ENCODE results near the gene SOX1. TPM values are rescaled to one million over a fixed set of nuclear protein-coding genes. Genes with fewer than 3 reads are reported as not detected.

The SOX1 gene
- total and polyA plus RNA-seq, 2 of the 13 experiments (the other 11 are each of a cell fraction or from before 2014, with no cell fraction given), result not detected

DNA sequence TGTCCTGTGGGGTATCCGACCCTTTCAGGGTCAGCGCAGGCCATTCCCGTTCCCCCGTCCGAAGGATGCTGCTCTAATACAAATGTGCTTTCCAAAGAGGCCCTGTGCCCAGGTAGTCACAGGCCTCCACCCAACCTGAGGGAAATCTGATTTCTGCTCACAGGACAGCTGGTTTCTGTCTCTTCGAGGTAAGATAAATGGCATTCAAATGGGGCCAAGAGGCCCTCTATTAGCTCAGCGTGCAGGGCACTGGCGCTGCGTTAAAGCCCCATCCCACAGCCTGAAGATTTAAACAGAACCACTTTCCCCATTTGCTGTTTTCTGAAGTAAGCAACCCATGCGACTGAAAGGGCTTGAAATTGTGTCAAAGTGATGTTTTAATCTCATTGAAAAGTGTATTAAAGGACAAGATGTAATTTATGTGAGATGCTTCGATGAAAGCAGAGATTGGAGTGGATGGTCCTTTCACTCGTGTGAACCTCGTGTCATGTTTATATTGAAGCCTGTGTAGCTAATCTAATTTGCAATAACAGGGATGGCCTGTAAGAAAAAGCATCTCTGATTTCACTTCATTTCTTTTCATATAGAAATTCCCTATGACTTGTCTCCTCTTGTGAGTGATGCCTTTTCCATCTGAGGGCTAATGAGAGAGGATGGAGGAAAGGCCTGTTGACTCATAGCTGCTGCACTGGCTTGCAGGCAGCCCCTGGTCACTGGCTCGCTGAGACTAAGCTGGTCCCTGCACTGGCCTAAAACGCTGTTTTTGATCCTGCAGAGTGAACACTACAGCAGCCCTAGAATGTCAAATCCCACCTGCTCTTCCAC, 7.3 kb upstream of the SOX1 start:
- DNase-seq (ENCODE audit: low spot score), result no peak
- Histone ChIP-seq H4K20me1 (ENCODE audit: insufficient read depth, low read length) (no peaks in the 10 kb centered on the region), H3K4me3 (replicated peaks in 1 of 3; ENCODE audit: insufficient read depth in 1 of 3, low read depth in 2 of 3, low read length in 3 of 3) (no peak overlapping the region), H3K4me1 (ENCODE audit: insufficient read depth, low read length) (no peaks in the 10 kb centered on the region), H3K79me2 (ENCODE audit: insufficient read depth, low read length) (no peaks in the 10 kb centered on the region), H2AFZ (ENCODE audit: low read length) (no peak overlapping the region), H3K9ac (ENCODE audit: insufficient read depth, low read depth, low read length) (no peak overlapping the region), H3K4me2 (ENCODE audit: low read depth, low read length) (no peak overlapping the region), H3K27ac (ENCODE audit: extremely low read length, insufficient read depth, low read length) (no peak overlapping the region), H3K27me3 (ENCODE audit: control insufficient read depth in 1 of 2, insufficient read depth in 2 of 2, low read length in 2 of 2) (peaks cover 6 to 66% of the 10 kb centered on the region in 2 experiments), H3K36me3 (replicated peaks in 1 of 2; ENCODE audit: control insufficient read depth in 1 of 2, insufficient read depth in 2 of 2, low read length in 2 of 2) (no peaks in the 10 kb centered on the region), H3K9me3 (ENCODE audit: low read length) (no peaks in the 10 kb centered on the region)
- in situ Hi-C loops (cut with HindIII; ENCODE audit: extremely low pct_ligation_motif_present, low pct_unique_long_range_greater_than_20kb) (no loop called here), intact Hi-C loops (cut with micrococcal nuclease; ENCODE audit: unreplicated experiment) (no loop called here)
- ChIA-PET CTCF (ENCODE audit: low intra/inter-chr PET ratio, low total read pairs) (no interaction called here), POLR2A (no interaction called here)
- 5% methylated on average over 15 of the region's 15 CpGs for WGBS (ENCODE audit: low lambda C conversion rate)
- FAIRE-seq, result no peak
- BruUV-seq (replicated peaks), result no TSS peak
- no peak for ATAC-seq
- TF ChIP-seq RBAK (CRISPR knock-in tag; IDR thresholded peaks at IDR 0.05) (no peak), ZFP90 (CRISPR knock-in tag; IDR thresholded peaks at IDR 0.05; ENCODE audit: borderline replicate concordance) (no peak), KLF12 (CRISPR knock-in tag; IDR thresholded peaks at IDR 0.05; ENCODE audit: borderline replicate concordance) (no peak), AGO1 (IDR thresholded peaks at IDR 0.05; ENCODE audit: low read depth, low read length, poor library complexity, severe bottlenecking) (no peak), SP5 (CRISPR knock-in tag; IDR thresholded peaks at IDR 0.05; ENCODE audit: borderline replicate concordance, low read depth) (no peak), PAWR (CRISPR knock-in tag; IDR thresholded peaks at IDR 0.05; ENCODE audit: borderline replicate concordance) (no peak), RARA (CRISPR knock-in tag; IDR thresholded peaks at IDR 0.05) (no peak), ZNF775 (CRISPR knock-in tag; IDR thresholded peaks at IDR 0.05; ENCODE audit: borderline replicate concordance) (no peak), SPEN (CRISPR knock-in tag; IDR thresholded peaks at IDR 0.05; ENCODE audit: low read depth) (no peak)
- TF ChIP-seq, protein P1, sequence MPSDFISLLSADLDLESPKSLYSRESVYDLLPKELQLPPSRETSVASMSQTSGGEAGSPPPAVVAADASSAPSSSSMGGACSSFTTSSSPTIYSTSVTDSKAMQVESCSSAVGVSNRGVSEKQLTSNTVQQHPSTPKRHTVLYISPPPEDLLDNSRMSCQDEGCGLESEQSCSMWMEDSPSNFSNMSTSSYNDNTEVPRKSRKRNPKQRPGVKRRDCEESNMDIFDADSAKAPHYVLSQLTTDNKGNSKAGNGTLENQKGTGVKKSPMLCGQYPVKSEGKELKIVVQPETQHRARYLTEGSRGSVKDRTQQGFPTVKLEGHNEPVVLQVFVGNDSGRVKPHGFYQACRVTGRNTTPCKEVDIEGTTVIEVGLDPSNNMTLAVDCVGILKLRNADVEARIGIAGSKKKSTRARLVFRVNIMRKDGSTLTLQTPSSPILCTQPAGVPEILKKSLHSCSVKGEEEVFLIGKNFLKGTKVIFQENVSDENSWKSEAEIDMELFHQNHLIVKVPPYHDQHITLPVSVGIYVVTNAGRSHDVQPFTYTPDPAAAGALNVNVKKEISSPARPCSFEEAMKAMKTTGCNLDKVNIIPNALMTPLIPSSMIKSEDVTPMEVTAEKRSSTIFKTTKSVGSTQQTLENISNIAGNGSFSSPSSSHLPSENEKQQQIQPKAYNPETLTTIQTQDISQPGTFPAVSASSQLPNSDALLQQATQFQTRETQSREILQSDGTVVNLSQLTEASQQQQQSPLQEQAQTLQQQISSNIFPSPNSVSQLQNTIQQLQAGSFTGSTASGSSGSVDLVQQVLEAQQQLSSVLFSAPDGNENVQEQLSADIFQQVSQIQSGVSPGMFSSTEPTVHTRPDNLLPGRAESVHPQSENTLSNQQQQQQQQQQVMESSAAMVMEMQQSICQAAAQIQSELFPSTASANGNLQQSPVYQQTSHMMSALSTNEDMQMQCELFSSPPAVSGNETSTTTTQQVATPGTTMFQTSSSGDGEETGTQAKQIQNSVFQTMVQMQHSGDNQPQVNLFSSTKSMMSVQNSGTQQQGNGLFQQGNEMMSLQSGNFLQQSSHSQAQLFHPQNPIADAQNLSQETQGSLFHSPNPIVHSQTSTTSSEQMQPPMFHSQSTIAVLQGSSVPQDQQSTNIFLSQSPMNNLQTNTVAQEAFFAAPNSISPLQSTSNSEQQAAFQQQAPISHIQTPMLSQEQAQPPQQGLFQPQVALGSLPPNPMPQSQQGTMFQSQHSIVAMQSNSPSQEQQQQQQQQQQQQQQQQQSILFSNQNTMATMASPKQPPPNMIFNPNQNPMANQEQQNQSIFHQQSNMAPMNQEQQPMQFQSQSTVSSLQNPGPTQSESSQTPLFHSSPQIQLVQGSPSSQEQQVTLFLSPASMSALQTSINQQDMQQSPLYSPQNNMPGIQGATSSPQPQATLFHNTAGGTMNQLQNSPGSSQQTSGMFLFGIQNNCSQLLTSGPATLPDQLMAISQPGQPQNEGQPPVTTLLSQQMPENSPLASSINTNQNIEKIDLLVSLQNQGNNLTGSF (CRISPR knock-in tag; IDR thresholded peaks at IDR 0.05), result no peak
- TF ChIP-seq, protein P2, sequence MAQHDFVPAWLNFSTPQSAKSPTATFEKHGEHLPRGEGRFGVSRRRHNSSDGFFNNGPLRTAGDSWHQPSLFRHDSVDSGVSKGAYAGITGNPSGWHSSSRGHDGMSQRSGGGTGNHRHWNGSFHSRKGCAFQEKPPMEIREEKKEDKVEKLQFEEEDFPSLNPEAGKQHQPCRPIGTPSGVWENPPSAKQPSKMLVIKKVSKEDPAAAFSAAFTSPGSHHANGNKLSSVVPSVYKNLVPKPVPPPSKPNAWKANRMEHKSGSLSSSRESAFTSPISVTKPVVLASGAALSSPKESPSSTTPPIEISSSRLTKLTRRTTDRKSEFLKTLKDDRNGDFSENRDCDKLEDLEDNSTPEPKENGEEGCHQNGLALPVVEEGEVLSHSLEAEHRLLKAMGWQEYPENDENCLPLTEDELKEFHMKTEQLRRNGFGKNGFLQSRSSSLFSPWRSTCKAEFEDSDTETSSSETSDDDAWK (CRISPR knock-in tag; IDR thresholded peaks at IDR 0.05), result no peak
- TF ChIP-seq, protein P3, sequence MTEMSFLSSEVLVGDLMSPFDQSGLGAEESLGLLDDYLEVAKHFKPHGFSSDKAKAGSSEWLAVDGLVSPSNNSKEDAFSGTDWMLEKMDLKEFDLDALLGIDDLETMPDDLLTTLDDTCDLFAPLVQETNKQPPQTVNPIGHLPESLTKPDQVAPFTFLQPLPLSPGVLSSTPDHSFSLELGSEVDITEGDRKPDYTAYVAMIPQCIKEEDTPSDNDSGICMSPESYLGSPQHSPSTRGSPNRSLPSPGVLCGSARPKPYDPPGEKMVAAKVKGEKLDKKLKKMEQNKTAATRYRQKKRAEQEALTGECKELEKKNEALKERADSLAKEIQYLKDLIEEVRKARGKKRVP (CRISPR knock-in tag; IDR thresholded peaks at IDR 0.05), result no peak
- TF ChIP-seq, protein P4, sequence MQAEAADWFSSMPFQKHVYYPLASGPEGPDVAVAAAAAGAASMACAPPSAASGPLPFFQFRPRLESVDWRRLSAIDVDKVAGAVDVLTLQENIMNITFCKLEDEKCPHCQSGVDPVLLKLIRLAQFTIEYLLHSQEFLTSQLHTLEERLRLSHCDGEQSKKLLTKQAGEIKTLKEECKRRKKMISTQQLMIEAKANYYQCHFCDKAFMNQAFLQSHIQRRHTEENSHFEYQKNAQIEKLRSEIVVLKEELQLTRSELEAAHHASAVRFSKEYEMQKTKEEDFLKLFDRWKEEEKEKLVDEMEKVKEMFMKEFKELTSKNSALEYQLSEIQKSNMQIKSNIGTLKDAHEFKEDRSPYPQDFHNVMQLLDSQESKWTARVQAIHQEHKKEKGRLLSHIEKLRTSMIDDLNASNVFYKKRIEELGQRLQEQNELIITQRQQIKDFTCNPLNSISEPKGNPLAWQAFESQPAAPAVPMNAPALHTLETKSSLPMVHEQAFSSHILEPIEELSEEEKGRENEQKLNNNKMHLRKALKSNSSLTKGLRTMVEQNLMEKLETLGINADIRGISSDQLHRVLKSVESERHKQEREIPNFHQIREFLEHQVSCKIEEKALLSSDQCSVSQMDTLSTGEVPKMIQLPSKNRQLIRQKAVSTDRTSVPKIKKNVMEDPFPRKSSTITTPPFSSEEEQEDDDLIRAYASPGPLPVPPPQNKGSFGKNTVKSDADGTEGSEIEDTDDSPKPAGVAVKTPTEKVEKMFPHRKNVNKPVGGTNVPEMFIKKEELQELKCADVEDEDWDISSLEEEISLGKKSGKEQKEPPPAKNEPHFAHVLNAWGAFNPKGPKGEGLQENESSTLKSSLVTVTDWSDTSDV (CRISPR knock-in tag; IDR thresholded peaks at IDR 0.05), result no peak
